ENCODE measurements around the gene CMIP.

CMIP gene

DNA sequence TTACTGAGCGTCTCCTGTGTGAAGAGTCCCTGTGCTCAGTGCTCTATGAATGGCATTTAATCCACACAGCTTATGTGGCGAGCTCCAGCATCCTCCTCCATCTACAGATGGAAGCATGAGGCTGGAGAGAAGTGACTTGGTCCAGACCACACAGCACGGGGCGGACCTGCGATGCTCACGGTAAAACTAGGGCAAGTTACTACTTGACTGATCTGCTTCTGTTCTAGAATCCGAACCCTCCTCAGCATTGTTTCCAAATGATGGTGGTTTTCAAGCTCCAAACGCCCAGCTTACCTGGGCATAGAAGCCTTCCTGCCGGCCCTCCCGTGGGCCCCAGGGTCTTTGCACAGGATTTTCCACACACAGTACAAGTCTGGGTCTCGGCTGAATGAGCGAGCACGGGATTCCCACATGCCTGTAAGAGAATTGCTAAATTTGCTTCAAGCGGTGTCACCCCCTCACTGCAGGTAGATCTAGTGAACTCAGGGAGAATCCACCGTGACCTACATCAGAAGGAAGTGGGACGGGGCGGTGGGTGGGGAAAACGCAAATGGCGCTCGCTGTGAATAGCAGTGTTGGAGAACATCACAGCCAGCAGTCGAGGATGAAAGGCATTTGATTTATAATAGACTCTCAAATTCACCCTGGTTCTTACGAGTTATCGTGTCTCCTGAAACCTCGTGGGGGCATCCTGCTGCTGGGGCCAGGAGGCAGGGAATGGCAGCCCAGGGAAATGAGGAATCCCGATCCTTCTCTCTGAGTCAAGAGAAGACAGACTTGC lies 101.1 kb downstream of the CMIP start:
- TF ChIP-seq, protein P1, sequence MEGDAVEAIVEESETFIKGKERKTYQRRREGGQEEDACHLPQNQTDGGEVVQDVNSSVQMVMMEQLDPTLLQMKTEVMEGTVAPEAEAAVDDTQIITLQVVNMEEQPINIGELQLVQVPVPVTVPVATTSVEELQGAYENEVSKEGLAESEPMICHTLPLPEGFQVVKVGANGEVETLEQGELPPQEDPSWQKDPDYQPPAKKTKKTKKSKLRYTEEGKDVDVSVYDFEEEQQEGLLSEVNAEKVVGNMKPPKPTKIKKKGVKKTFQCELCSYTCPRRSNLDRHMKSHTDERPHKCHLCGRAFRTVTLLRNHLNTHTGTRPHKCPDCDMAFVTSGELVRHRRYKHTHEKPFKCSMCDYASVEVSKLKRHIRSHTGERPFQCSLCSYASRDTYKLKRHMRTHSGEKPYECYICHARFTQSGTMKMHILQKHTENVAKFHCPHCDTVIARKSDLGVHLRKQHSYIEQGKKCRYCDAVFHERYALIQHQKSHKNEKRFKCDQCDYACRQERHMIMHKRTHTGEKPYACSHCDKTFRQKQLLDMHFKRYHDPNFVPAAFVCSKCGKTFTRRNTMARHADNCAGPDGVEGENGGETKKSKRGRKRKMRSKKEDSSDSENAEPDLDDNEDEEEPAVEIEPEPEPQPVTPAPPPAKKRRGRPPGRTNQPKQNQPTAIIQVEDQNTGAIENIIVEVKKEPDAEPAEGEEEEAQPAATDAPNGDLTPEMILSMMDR (IDR thresholded peaks at IDR 0.05; ENCODE audit: low read depth, low read length) = no peak
- no peak overlapping the region for H3K4me3 ChIP-seq (replicated peaks in 1 of 2; ENCODE audit: low read depth in 2 of 2, low read length in 2 of 2)
- no peak for DNase-seq (ENCODE audit: low read depth in 2 of 2)

DNA sequence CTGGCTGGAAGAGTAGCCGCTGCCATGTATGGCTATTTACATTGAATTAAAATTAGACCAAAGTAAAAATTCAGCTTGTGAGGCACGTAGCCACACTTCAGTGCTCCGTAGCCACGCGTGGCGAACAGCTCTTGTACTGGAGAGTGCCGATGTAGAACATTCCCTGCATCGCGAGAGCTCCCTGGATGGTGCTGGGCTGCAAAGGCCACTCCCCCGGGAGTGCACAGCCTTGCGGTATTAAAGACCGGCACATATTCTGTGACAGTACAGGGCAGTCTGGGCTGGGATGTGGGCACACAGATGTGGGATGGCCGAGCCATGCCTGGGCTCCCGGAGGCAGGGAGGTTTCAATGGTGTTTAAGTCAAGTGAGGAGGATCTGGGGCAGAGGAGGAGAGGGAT lies 102.2 kb downstream of the CMIP start:
- no peak overlapping the region for H3K4me3 ChIP-seq (replicated peaks in 1 of 2; ENCODE audit: low read depth in 2 of 2, low read length in 2 of 2)
- TF ChIP-seq, protein P1 (IDR thresholded peaks at IDR 0.05; ENCODE audit: low read depth, low read length) = no peak
- DNase-seq (ENCODE audit: low read depth in 2 of 2) = no peak

DNA sequence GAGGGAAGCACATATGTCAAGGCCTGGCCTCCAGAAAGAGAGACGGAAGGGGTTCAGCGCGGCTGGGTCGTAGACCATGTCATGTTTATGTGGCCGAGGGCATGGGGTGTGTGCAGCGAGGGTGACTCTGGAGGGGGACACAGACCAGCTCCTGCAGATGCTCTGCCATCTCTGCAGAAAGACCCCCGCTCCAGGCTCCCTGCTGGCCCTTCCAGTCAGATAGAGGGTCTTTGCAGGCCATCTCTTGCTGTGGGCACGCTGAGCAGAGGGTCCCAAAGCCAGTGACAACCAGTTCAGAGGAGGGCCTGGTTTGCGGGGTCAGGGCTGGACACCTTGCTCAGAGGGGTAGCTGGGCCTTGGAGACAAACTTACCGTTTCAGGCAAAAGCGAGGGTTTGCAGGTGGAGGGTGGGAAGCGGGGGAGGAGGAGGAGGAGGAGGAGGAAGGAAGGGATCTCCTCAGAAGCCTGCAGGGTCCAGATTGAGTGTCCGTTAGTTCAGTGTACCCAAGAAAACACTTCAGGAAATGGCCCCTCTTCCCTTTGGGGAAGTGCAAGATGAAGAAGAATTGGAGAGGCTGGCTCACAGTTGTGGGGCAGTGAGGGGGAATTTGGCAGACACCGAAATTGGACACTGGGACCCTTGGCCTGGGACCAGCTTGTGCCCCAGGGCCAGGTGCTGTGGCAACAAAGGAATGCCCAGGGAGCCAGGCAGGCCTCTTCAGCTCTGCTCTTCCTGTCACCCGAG lies 102.8 kb downstream of the CMIP start:
- DNase-seq (ENCODE audit: low read depth in 2 of 2) = no peak
- H3K4me3 ChIP-seq (replicated peaks in 1 of 2; ENCODE audit: low read depth in 2 of 2, low read length in 2 of 2) = no peak overlapping the region
- TF ChIP-seq, protein P1 (IDR thresholded peaks at IDR 0.05; ENCODE audit: low read depth, low read length) = no peak

DNA sequence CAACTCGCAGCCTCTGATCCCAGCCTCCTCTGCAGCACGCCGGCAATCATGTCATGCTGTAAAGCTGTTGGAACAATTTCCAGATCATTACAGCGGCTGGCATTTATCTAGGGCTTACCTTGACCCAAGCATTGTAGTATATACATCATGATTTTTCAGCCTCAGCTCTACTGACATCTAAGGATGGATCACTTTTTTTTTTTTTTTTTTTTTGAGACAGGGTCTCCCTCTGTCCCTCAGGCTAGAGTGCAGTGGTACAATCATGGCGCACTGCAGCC lies 103.3 kb downstream of the CMIP start:
- DNase-seq (ENCODE audit: low read depth in 2 of 2) = no peak
- H3K4me3 ChIP-seq (replicated peaks in 1 of 2; ENCODE audit: low read depth in 2 of 2, low read length in 2 of 2) = no peak overlapping the region
- TF ChIP-seq, protein P1 (IDR thresholded peaks at IDR 0.05; ENCODE audit: low read depth, low read length) = no peak

DNA sequence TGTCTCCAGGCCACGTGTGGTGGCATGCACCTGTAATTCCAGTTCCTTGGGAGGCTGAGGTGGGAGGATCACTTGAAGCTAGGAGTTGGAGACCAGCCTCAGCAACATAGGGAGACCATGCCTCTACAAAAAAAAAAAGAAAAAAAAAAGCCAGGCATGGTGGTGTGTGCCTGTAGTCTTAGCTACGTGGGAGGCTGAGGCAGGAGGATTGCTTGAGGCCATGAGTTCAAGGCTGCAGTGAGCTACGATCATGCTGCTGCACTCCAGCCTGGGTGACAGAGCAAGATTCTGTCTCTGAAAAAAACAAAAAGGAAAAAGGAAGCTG lies 103.9 kb downstream of the CMIP start:
- DNase-seq (ENCODE audit: low read depth in 2 of 2) = no peak
- no peak overlapping the region for H3K4me3 ChIP-seq (replicated peaks in 1 of 2; ENCODE audit: low read depth in 2 of 2, low read length in 2 of 2)
- TF ChIP-seq, protein P1 (IDR thresholded peaks at IDR 0.05; ENCODE audit: low read depth, low read length) = no peak

DNA sequence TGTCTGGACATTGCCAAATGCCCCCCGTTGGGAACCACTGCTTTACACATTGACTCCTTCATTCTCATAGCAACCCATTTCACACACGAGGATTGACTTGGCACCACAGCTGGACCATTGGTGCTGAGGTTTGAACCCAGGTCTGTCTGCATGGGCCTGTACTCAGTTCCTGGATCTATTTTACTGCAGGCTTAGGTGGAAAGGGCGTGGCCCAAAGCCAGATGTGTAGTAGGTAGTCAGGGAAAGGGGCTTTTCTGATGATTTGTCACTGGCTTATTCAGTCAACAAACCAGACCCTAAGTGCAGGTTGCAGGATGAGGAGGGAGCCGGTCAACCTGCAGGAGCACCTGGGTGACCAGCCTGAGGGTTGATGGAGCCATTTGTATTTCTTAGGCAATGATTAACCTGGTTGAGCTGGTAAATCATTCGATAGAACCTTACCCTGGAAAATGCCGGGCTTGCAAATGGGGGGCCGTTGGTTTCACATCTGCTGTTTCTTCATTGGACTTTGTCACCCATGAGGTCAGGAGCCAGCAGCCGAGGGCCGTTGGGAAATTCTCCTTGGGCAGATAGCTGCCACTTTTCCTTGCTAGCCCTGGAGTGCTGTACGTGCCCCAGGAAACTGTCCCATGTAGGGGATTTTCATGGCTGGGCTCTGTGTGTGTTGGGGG lies 104.4 kb downstream of the CMIP start:
- DNase-seq (ENCODE audit: low read depth in 2 of 2) = no peak
- no peak overlapping the region for H3K4me3 ChIP-seq (replicated peaks in 1 of 2; ENCODE audit: low read depth in 2 of 2, low read length in 2 of 2)
- TF ChIP-seq, protein P1 (IDR thresholded peaks at IDR 0.05; ENCODE audit: low read depth, low read length) = no peak

Measured in cardiac fibroblast (primary cell).